PC-3 (cell line): ENCODE results near the gene FAM13A. TPM values are rescaled to one million over a fixed set of nuclear protein-coding genes. Genes with fewer than 3 reads are reported as not detected.

ENCODE experiments used
- ATAC-seq: fragments of 200-7000 bp; cut with Tn5 transposase; 2 replicates; pipeline ENCODE4 v1.9.1; 2020; ENCODE audit warnings: mild to moderate bottlenecking, moderate library complexity
- BruUV-seq: library from RNA; stranded (reverse); fragments of 400-500 nt; replicated peaks from 2 replicates; lab custom pipeline; 2021; lab: Mats Ljungman, UMichigan
- CTCF ChIA-PET: fragments of 300-600 bp; sonication (Branson Sonifier 250); formaldehyde crosslinking; loops from one replicate; lab custom pipeline; 2022; ENCODE audit warnings: antibody characterized with exemption; lab: Charles Lee
- POLR2A ChIA-PET: fragments of 300-600 bp; sonication (Branson Sonifier 250); formaldehyde crosslinking; loops from one replicate; lab custom pipeline; 2022; ENCODE audit warnings: antibody characterized with exemption; ENCODE audit not compliant: unreplicated experiment; lab: Charles Lee
- DNase-seq: peaks from one replicate; pipeline ENCODE4 v3.0.0-alpha.2; 2015
- H2AFZ ChIP-seq: fragments of 300-600 bp; sonication (generic); 2 replicates; pipeline ENCODE4 v1.6.0; 2016; ENCODE audit warnings: antibody characterized with exemption, low read length
- H3F3A ChIP-seq: fragments of 300-600 bp; sonication (generic); one replicate; pipeline ENCODE4 v1.6.0; 2017; ENCODE audit warnings: antibody characterized with exemption, low read length, control low read depth, mild to moderate bottlenecking; ENCODE audit not compliant: unreplicated experiment
- H3K27ac ChIP-seq: fragments of 300-600 bp; sonication (generic); 2 replicates; pipeline ENCODE4 v1.5.1; 2016; ENCODE audit warnings: mild to moderate bottlenecking, low read length
- H3K27me3 ChIP-seq: fragments of 300-600 bp; sonication (generic); 2 replicates; pipeline ENCODE4 v1.6.1; 2016; ENCODE audit warnings: low read length, mixed read lengths
- H3K36me3 ChIP-seq: fragments of 300-600 bp; sonication (generic); 2 replicates; pipeline ENCODE4 v1.6.1; 2016; ENCODE audit warnings: low read depth, mixed run types, low read length, mixed read lengths
- H3K4me1 ChIP-seq: fragments of 300-600 bp; sonication (generic); 2 replicates; pipeline ENCODE4 v1.5.1; 2016; ENCODE audit warnings: low read length; ENCODE audit not compliant: insufficient read depth
- H3K4me2 ChIP-seq: fragments of 300-600 bp; sonication (generic); 2 replicates; pipeline ENCODE4 v1.6.0; 2016; ENCODE audit warnings: low read length
- H3K4me3 ChIP-seq: fragments of 300-600 bp; sonication (generic); 2 replicates; pipeline ENCODE4 v1.5.1; 2016; ENCODE audit warnings: mild to moderate bottlenecking, low read length, mixed read lengths
- H3K79me2 ChIP-seq: fragments of 300-600 bp; sonication (generic); 2 replicates; pipeline ENCODE4 v1.6.1; 2017; ENCODE audit warnings: low read length, mixed read lengths
- H3K9ac ChIP-seq: fragments of 300-600 bp; sonication (generic); 2 replicates; pipeline ENCODE4 v1.6.0; 2016; ENCODE audit warnings: mild to moderate bottlenecking, low read length
- H3K9me2 ChIP-seq: fragments of 300-600 bp; sonication (generic); replicated peaks from 2 replicates; pipeline ENCODE4 v1.6.1; 2016; ENCODE audit warnings: mixed run types, low read length, mixed read lengths
- H3K9me3 ChIP-seq: fragments of 300-600 bp; sonication (generic); 2 replicates; pipeline ENCODE4 v1.6.1; 2016; ENCODE audit warnings: low read length, mixed read lengths
- H4K20me1 ChIP-seq: fragments of 300-600 bp; sonication (generic); 2 replicates; pipeline ENCODE4 v1.6.1; 2016; ENCODE audit warnings: low read length, mixed read lengths
- CTCF ChIP-seq: fragments of 300-600 bp; sonication (generic); conservative IDR thresholded peaks from 2 replicates; pipeline ENCODE4 v1.5.1; 2017; ENCODE audit warnings: antibody characterized with exemption, low read depth, mild to moderate bottlenecking, low read length
- EZH2 ChIP-seq: fragments of 300-600 bp; sonication (generic); IDR thresholded peaks from one replicate; pipeline ENCODE4 v1.6.1; 2017; ENCODE audit warnings: antibody characterized with exemption, mild to moderate bottlenecking, low read length; ENCODE audit not compliant: unreplicated experiment
- EZH2phosphoT487 ChIP-seq: fragments of 300-600 bp; sonication (generic); IDR thresholded peaks from 2 replicates; pipeline ENCODE4 v1.6.1; 2018; ENCODE audit warnings: mild to moderate bottlenecking, antibody characterized with exemption, low read length, borderline replicate concordance
- intact Hi-C: fragments of 100-400 bp; cut with micrococcal nuclease; formaldehyde crosslinking; loops from 2 replicates; pipeline ENCODE4 v1.9.0; 2023
- total RNA-seq: library from RNA; depleted of rRNA; stranded (reverse); fragments of >200 nt; gene quantifications from 2 replicates; pipeline ENCODE4 v1.2.3, GENCODE V29; 2014

The FAM13A gene
- total RNA-seq, 1 experiment from 2014 or later, result 8.6 TPM

GRCh38 chr4:89054627-89055026 lies 2.4 kb downstream of the FAM13A start:
- H3F3A ChIP-seq, result no peaks in the 10 kb centered on the region
- H4K20me1 ChIP-seq, result no peaks in the 10 kb centered on the region
- TF ChIP-seq EZH2 (no peak), CTCF (no peak), EZH2phosphoT487 (no peak)
- ChIA-PET POLR2A (no interaction called here), CTCF (no interaction called here)
- H3K9ac ChIP-seq, result no peak overlapping the region
- DNase-seq (no peak), ATAC-seq (no peak)
- H3K4me1 ChIP-seq, result peaks cover 17% of the 10 kb centered on the region
- no peaks in the 10 kb centered on the region for H3K9me2 ChIP-seq
- no TSS peak for BruUV-seq
- peak overlapping the region; percentile 89 for H3K4me2 ChIP-seq
- no peaks in the 10 kb centered on the region for H3K36me3 ChIP-seq
- no peak overlapping the region for H3K27ac ChIP-seq
- H3K4me3 ChIP-seq, result peak overlapping the region; percentile 80
- peaks cover 41% of the 10 kb centered on the region for H3K79me2 ChIP-seq
- intact Hi-C loops, result loop anchor here (5.0 kb wide), 1 partner anchor 58 kb away; the partner anchor contains the start of gene TIGD2
- no peak overlapping the region for H2AFZ ChIP-seq
- no peaks in the 10 kb centered on the region for H3K27me3 ChIP-seq
- no peaks in the 10 kb centered on the region for H3K9me3 ChIP-seq

GRCh38 chr4:89049853-89050252 lies 7.1 kb downstream of the FAM13A start:
- H3K79me2 ChIP-seq, result peaks cover 22% of the 10 kb centered on the region

More at GRCh38 chr4:89049853-89050252, 7.1 kb downstream of the FAM13A start:
- ChIA-PET POLR2A (no interaction called here), CTCF (no interaction called here)
- intact Hi-C loops, result no loop called here
- Histone ChIP-seq H3F3A (no peaks in the 10 kb centered on the region), H4K20me1 (no peaks in the 10 kb centered on the region), H2AFZ (no peak overlapping the region), H3K4me1 (peaks cover 7% of the 10 kb centered on the region), H3K9me2 (no peaks in the 10 kb centered on the region), H3K4me2 (no peak overlapping the region), H3K9ac (no peak overlapping the region), H3K27me3 (no peaks in the 10 kb centered on the region), H3K4me3 (no peak overlapping the region), H3K36me3 (no peaks in the 10 kb centered on the region), H3K9me3 (no peaks in the 10 kb centered on the region), H3K27ac (no peak overlapping the region)
- no TSS peak for BruUV-seq
- DNase-seq (no peak), ATAC-seq (no peak)
- TF ChIP-seq EZH2phosphoT487 (no peak), CTCF (no peak), EZH2 (no peak)
